C4-2B (cell line): ENCODE data around the gene RPS18.

Experiments used
- ZFX ChIP-seq: fragments of 450-650 bp; IDR thresholded peaks from 2 replicates; pipeline ENCODE4 v1.6.1; 2017
- TF ChIP-seq, protein P1 (sequence below): fragments of 450-650 bp; conservative IDR thresholded peaks from 2 replicates; pipeline ENCODE4 v1.5.1; 2017; ENCODE audit warnings: mild to moderate bottlenecking

DNA sequence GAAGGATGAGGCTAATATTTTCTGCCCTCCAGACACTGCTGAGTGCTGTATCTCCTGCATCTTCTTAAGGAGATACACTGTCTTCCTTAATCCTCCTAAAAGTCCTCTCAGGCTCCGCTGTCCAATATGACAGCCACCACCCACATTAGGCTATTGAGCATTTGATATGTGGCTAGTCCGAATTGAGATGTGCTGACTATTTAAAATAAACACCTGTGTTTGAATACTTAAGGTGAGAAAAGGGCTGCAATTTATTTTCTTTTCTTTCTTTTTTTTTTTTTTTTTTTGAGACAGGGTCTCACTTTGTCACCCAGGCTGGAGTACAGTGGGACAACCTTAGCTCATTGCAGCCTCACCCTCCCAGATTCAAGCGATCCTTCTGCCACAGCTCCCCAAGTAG lies 30.0 kb downstream of the RPS18 start:
- TF ChIP-seq, protein P1, sequence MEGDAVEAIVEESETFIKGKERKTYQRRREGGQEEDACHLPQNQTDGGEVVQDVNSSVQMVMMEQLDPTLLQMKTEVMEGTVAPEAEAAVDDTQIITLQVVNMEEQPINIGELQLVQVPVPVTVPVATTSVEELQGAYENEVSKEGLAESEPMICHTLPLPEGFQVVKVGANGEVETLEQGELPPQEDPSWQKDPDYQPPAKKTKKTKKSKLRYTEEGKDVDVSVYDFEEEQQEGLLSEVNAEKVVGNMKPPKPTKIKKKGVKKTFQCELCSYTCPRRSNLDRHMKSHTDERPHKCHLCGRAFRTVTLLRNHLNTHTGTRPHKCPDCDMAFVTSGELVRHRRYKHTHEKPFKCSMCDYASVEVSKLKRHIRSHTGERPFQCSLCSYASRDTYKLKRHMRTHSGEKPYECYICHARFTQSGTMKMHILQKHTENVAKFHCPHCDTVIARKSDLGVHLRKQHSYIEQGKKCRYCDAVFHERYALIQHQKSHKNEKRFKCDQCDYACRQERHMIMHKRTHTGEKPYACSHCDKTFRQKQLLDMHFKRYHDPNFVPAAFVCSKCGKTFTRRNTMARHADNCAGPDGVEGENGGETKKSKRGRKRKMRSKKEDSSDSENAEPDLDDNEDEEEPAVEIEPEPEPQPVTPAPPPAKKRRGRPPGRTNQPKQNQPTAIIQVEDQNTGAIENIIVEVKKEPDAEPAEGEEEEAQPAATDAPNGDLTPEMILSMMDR: no peak
- no peak for TF ChIP-seq ZFX
